ENCODE results near the gene SORD.
"Not testable (repeated sequence)": the region's sequence is repeated elsewhere in the genome, so short reads cannot be mapped to it uniquely, and the experiment has no call there.

The SORD gene

GRCh38 chr15:45094358-45094730, 71.3 kb downstream of the SORD start:
- no peak overlapping the region for H3K4me2 ChIP-seq
- no peak overlapping the region for H3K9ac ChIP-seq
- H4K20me1 ChIP-seq, result no peaks in the 10 kb centered on the region
- no peak overlapping the region for H3K4me3 ChIP-seq
- no peaks in the 10 kb centered on the region for H3K9me3 ChIP-seq
- no peaks in the 10 kb centered on the region for H3K36me3 ChIP-seq
- no peak for TF ChIP-seq Cebpa-rat (IDR thresholded peaks at IDR 0.05)
- H3K4me1 ChIP-seq, result peaks cover 5% of the 10 kb centered on the region; the same call in 1 of the 2 replicates
- H3K27me3 ChIP-seq, result no peaks in the 10 kb centered on the region
- no peak overlapping the region for H3K27ac ChIP-seq

- H3K4me1 ChIP-seq, result peaks cover 5% of the 10 kb centered on the region; the same call in 1 of the 2 replicates
- H3K27me3 ChIP-seq, result no peaks in the 10 kb centered on the region
- TF ChIP-seq Cebpa-rat (IDR thresholded peaks at IDR 0.05), result no peak
- H3K36me3 ChIP-seq, result no peaks in the 10 kb centered on the region
- no peak overlapping the region for H3K27ac ChIP-seq
- H3K4me2 ChIP-seq, result no peak overlapping the region
- no peak overlapping the region for H3K9ac ChIP-seq
- H4K20me1 ChIP-seq, result no peaks in the 10 kb centered on the region
- no peak overlapping the region for H3K4me3 ChIP-seq
- no peaks in the 10 kb centered on the region for H3K9me3 ChIP-seq
These were observed 72.7 kb downstream of the SORD start for GRCh38 chr15:45095661-45096060.

GRCh38 chr15:45097466-45097865, 74.5 kb downstream of the SORD start:
- Histone ChIP-seq H3K4me1 (peaks cover 5% of the 10 kb centered on the region; the same call in 1 of the 2 replicates), H3K9ac (no peak overlapping the region), H3K36me3 (no peaks in the 10 kb centered on the region), H3K4me3 (no peak overlapping the region), H3K4me2 (no peak overlapping the region), H3K27ac (no peak overlapping the region), H3K9me3 (no peaks in the 10 kb centered on the region), H4K20me1 (no peaks in the 10 kb centered on the region), H3K27me3 (no peaks in the 10 kb centered on the region)
- TF ChIP-seq Cebpa-rat (IDR thresholded peaks at IDR 0.05), result no peak

GRCh38 chr15:45099549-45100165, 76.7 kb downstream of the SORD start:
- H4K20me1 ChIP-seq, result no peaks in the 10 kb centered on the region
- no peaks in the 10 kb centered on the region for H3K27me3 ChIP-seq
- H3K4me3 ChIP-seq, result no peak overlapping the region
- no peak overlapping the region for H3K4me2 ChIP-seq
- peaks cover 5% of the 10 kb centered on the region; the same call in 1 of the 2 replicates for H3K4me1 ChIP-seq
- no peaks in the 10 kb centered on the region for H3K9me3 ChIP-seq
- H3K27ac ChIP-seq, result no peak overlapping the region
- H3K9ac ChIP-seq, result no peak overlapping the region
- H3K36me3 ChIP-seq, result no peaks in the 10 kb centered on the region
- TF ChIP-seq Cebpa-rat (IDR thresholded peaks at IDR 0.05), result no peak

- Histone ChIP-seq H3K4me3 (no peak overlapping the region), H3K9me3 (no peaks in the 10 kb centered on the region)
- TF ChIP-seq Cebpa-rat (IDR thresholded peaks at IDR 0.05), result no peak
These were observed 78.1 kb downstream of the SORD start for GRCh38 chr15:45100884-45101625.

DNA sequence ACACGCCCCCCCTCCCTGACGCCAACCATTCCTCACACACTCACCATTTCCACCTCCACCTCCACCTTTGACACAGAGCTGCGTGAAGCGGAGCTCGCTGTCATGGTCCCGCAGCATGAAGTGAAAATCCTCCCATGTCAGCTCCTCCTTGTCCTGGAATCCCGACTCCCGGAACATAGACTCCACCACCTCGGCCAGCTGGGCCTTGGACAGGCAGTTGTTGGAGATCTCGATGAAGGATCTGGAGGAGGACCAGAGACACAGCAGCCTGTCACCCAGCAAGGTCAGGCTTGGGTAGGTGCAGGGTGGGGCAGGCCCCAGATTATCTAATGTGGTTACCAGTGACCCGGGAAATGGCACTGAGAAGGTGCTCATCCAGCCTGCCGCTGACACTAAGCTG, 78.8 kb downstream of the SORD start:
- Histone ChIP-seq H3K27me3 (no peaks in the 10 kb centered on the region), H3K4me1 (peaks cover 15% of the 10 kb centered on the region), H3K4me2 (no peak overlapping the region), H3K27ac (no peak overlapping the region), H3K4me3 (no peak overlapping the region), H4K20me1 (no peaks in the 10 kb centered on the region), H3K36me3 (no peaks in the 10 kb centered on the region), H3K9me3 (no peaks in the 10 kb centered on the region), H3K9ac (no peak overlapping the region)
- TF ChIP-seq Cebpa-rat (IDR thresholded peaks at IDR 0.05), result no peak

More at GRCh38 chr15:45100884-45101625, 78.1 kb downstream of the SORD start:
- Histone ChIP-seq H3K9ac (no peak overlapping the region), H3K36me3 (no peaks in the 10 kb centered on the region), H3K27me3 (no peaks in the 10 kb centered on the region), H3K4me1 (peaks cover 9% of the 10 kb centered on the region), H3K4me2 (no peak overlapping the region), H3K27ac (no peak overlapping the region), H4K20me1 (no peaks in the 10 kb centered on the region)

DNA sequence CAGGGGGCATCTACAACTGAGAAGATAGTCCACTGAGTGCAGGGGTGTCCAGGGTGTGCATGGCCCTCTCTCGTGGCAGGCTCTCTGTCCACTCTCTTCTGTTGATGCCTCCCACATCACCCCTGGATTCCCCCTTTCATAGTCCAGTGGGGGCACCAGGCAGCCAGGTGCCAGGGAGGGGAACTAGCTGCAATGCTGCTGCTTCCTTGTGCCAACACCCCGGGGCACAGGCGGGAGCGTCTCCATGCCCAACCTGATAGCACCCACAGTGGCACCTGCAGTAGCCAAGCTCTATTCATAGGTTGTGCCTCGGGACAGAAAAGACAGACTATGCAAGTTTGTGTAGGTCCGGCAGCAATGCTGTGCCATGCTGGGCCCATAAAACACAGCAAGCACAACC, 79.2 kb downstream of the SORD start:
- H3K9me3 ChIP-seq, result no peaks in the 10 kb centered on the region
- no peaks in the 10 kb centered on the region for H3K36me3 ChIP-seq
- H3K9ac ChIP-seq, result no peak overlapping the region
- no peak overlapping the region for H3K27ac ChIP-seq
- H3K4me3 ChIP-seq, result no peak overlapping the region
- H3K27me3 ChIP-seq, result no peaks in the 10 kb centered on the region
- H3K4me2 ChIP-seq, result no peak overlapping the region
- no peak for TF ChIP-seq Cebpa-rat (IDR thresholded peaks at IDR 0.05)
- H4K20me1 ChIP-seq, result no peaks in the 10 kb centered on the region
- H3K4me1 ChIP-seq, result peaks cover 16% of the 10 kb centered on the region

GRCh38 chr15:45104170-45104569, 81.2 kb downstream of the SORD start:
- H4K20me1 ChIP-seq, H3K9me3 ChIP-seq, H3K27ac ChIP-seq, H3K4me3 ChIP-seq, H3K4me2 ChIP-seq, H3K36me3 ChIP-seq, H3K9ac ChIP-seq, H3K27me3 ChIP-seq: not testable (repeated sequence)
- peaks cover 16% of the 10 kb centered on the region for H3K4me1 ChIP-seq

DNA sequence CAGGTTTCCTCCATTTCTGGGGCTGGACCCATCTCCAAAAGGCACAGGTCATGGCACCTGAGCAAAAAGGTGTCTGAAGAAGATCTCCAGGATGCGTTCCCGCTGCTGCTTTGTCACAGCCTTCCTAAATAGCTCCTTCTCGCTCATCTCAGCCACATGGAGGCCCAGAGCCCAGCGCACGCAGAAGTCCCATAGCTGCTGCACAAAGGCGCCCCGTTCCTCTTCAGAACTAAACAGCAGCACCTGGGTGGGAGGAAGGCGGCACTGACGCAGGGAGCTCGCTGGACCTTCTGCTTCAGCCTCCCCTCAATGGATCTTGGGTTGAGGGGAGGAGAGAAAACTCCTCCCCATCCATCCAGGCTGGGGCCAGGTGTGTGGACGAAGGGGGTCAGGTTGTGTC, 82.6 kb downstream of the SORD start:
- H4K20me1 ChIP-seq, result no peaks in the 10 kb centered on the region
- no peak overlapping the region for H3K4me2 ChIP-seq
- H3K27me3 ChIP-seq, result no peaks in the 10 kb centered on the region
- H3K4me3 ChIP-seq, result no peak overlapping the region
- no peaks in the 10 kb centered on the region for H3K9me3 ChIP-seq
- no peak overlapping the region for H3K9ac ChIP-seq
- H3K4me1 ChIP-seq, result peaks cover 16% of the 10 kb centered on the region
- no peak for TF ChIP-seq Cebpa-rat (IDR thresholded peaks at IDR 0.05)
- no peaks in the 10 kb centered on the region for H3K36me3 ChIP-seq
- H3K27ac ChIP-seq, result no peak overlapping the region

- no peaks in the 10 kb centered on the region for H4K20me1 ChIP-seq
- H3K9ac ChIP-seq, result no peak overlapping the region
- H3K4me1 ChIP-seq, result peaks cover 16% of the 10 kb centered on the region
- peak overlapping the region; percentile 65 for H3K4me2 ChIP-seq
- TF ChIP-seq Cebpa-rat (IDR thresholded peaks at IDR 0.05), result no peak
- H3K27ac ChIP-seq, result no peak overlapping the region; the same call in 1 of the 2 replicates
- 0 out of 2 replicates have a peak, but pooled peaks cover under 1% of the 10 kb centered on the region for H3K9me3 ChIP-seq
- no peaks in the 10 kb centered on the region for H3K36me3 ChIP-seq
- H3K4me3 ChIP-seq, result no peak overlapping the region
- H3K27me3 ChIP-seq, result no peaks in the 10 kb centered on the region
These were observed 83.2 kb downstream of the SORD start for GRCh38 chr15:45106002-45106790.

Measured in BLaER1 (cell line).